Umbilical cord (tissue), 2 donors: ENCODE measurements around the gene SOBP. TPM values are rescaled to one million over a fixed set of nuclear protein-coding genes. Genes with fewer than 3 reads are reported as not detected.
"Not testable (repeated sequence)": the region's sequence is repeated elsewhere in the genome, so short reads cannot be mapped to it uniquely, and the experiment has no call there.

Experiments used
- DNase-seq: peaks from one replicate; pipeline ENCODE4 v3.0.0-alpha.2; 2015; ENCODE audit warnings: low spot score
- total RNA-seq: library from RNA; depleted of rRNA; stranded (reverse); fragments of >200 nt; gene quantifications from one replicate; pipeline ENCODE4 v1.2.3, GENCODE V29; 2014; ENCODE audit warnings: low replicate concordance; ENCODE audit not compliant: insufficient read depth

Gene SOBP
- total RNA-seq, 1 donor from 2014 or later = 29.6 TPM

DNA sequence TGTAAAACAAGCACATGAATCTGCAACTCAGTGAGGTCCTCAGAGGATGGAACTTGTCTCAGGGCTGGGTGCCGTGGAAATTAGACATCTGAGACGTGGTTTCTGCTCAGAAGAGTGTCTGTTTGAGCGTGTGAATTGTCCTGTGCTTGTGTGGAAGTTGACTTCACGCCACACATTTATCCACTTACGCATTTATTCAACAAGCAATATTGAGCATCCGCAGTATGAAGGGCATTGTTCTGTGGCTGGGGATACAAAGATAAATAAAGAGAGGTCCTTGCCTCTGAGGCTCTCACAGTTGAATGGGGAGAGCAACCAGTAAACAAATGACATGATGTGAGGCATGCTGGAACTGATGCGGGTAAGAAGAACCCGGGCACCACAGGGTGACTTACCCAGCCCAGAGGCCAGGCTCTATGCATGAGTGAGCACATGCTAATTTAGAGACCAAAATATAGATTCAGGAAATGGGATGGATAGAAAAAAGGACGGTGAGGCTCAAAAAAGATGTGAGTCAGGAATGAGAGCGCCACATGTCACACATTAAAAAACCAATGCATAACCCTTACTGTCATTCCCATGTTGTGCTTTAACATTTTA lies 60.4 kb downstream of the SOBP start:
- no peak for DNase-seq

DNA sequence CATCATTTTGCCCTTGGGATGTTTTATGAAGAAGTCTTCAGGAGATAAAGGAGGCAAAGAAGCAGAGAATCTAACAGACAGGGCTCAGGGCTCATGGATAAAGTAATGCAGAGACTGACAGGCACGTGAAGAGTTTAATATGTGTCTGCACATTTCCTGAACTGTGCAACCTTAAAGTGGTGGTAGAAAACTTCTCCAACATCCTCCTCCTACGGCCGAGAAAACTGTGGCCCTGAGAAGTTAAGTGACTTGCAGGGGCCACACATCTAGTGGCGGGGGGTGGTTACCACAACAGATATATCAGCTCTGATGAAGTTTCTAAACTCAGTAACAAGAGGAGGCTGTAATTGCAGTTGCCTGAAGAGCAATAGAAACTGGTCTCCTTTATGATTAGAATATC lies 61.0 kb downstream of the SOBP start:
- DNase-seq = no peak

GRCh38 chr6:107553121-107553520 lies 63.2 kb downstream of the SOBP start:
- DNase-seq = not testable (repeated sequence)

- no peak for DNase-seq
Measured at GRCh38 chr6:107554326-107554725, 64.4 kb downstream of the SOBP start.

GRCh38 chr6:107554918-107555317 lies 65.0 kb downstream of the SOBP start:
- DNase-seq = no peak

GRCh38 chr6:107555449-107555848 lies 65.5 kb downstream of the SOBP start:
- no peak for DNase-seq

GRCh38 chr6:107556082-107556481 lies 66.2 kb downstream of the SOBP start:
- DNase-seq = no peak

DNA sequence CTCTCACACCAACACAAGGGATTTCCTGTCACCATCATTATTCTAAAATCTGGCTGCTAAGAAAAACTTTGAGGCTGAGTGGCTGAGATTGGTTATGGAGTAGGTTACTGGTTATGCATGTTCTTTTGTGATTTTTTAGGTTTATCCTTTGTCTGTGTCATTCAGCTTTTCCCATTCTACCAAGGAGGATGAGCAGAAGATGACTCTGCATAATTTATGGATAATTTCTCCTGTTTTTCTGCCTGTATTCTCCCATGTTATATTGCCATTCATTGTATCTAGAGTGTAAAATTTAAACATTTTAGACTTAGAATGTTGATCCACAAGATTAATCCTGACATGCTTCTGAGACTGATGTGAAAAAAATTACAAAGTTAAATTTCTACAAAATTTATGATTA lies 67.8 kb downstream of the SOBP start:
- DNase-seq = no peak

DNA sequence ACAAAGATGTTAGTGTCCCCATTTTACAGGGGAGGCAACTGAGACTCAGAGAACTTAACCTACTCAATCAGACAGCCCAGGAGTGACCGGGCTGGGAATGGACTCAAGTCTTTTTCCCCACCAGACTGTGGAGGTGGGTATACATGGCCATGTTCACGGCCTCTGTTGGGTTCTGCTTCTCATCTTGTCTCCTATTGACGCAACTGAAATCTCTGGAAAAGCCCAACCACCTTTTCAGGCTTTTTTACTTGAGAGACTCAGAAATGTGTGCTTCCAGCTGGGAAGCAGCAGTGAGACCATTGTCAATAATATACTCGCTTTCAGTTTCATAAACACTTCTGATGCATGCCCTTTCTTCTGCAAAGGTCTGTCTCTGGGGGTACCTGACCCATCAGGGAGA lies 70.7 kb downstream of the SOBP start:
- peak; percentile 91 for DNase-seq

- DNase-seq = peak; percentile 62
Measured at GRCh38 chr6:107561306-107561705, 71.4 kb downstream of the SOBP start.

DNA sequence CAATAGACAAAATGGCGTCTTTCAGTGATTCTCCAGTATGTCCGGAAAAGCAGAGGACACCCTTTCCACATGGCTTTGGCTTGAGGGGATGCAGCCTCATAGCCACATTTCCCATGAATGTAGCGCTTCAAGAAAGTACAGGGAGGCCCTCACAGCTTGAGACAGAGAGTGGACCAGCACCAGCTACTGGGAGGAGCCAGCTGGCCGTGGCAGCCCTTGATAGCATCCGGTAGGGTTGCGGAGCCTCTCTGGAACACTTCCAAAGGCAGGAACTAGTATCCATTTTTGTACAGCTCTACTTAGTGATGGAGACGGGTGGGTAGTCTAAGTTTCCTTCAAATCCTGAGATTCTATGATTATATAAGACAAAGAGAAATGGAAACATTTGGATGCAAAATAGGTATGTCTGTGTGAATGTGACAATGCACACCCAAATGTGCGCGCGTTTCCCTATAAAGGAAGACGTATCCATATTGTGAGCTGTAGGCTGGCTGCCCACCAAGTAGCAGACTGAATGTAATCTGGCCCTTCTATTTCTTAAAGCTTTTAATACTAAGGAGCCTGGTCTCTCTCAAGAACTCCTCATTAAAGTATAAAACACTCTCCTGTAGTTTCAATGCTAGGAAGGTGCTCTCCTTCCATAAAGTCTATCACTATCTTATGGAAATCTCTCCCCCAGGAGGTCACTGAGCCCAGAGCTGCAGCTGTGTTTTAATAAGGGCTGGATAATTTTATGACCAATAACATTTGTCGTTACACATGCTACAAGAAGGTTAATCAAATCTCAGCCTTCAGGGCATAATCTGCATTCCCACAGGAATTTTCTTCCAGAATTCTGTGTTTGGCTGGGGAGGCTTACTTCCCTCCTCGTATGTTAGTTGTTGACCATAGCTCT lies 74.0 kb downstream of the SOBP start:
- DNase-seq = peak; percentile 90

DNA sequence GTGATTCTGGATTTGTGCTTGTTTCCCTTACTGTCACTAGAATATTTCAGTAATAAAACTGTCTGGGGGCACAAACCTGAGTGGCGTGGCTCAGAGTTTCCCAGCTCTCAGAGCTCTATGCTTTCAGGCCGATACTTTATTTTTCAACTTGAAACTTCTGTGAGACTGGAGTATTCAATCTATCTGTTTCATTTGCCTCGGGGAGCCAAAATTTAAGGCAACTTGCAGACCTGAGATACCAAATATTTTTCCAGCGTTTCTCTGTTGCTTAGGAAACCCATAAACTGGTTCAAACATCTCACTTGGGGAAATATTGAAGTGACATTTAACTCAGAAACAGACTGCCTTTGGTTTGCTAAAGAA lies 74.7 kb downstream of the SOBP start:
- DNase-seq = no peak

- DNase-seq = no peak
Measured at GRCh38 chr6:107565165-107565723, 75.3 kb downstream of the SOBP start.

DNA sequence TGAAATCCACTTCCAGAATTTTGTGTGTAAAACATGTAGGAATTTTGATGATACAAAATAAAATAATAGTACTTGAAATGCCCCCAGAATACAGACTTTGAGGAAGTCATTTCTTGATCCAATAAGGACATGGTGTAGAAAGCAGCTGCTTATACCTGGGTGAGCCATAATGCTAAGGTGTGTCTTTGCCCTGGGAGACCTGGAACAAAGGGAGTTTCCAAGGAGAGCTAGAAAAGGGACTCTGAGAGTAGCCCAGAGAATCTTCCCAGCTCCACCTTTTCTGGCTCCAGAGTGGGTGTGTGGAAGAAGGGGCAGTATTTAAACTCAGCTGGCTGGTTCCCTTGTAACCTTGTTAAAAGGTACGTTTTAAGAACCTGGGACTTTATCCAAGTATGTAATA lies 77.7 kb downstream of the SOBP start:
- DNase-seq = no peak

GRCh38 chr6:107569473-107569872 lies 79.6 kb downstream of the SOBP start:
- no peak for DNase-seq

- DNase-seq = no peak
Measured at GRCh38 chr6:107571354-107571753, 81.4 kb downstream of the SOBP start.

GRCh38 chr6:107572886-107573285 lies 83.0 kb downstream of the SOBP start:
- no peak for DNase-seq

- no peak for DNase-seq
Measured at GRCh38 chr6:107574856-107575255, 84.9 kb downstream of the SOBP start.

GRCh38 chr6:107576852-107577251 lies 86.9 kb downstream of the SOBP start:
- DNase-seq = peak; percentile 13

GRCh38 chr6:107578642-107579341 lies 88.9 kb downstream of the SOBP start:
- peak; percentile 27 for DNase-seq

- DNase-seq = peak; percentile 24
Measured at GRCh38 chr6:107579456-107580056, 89.6 kb downstream of the SOBP start.

- DNase-seq = no peak
Measured at GRCh38 chr6:107582086-107582485, 92.2 kb downstream of the SOBP start.
